ENCODE data around the gene ANKRD45.
"Not testable (repeated sequence)": the region's sequence is repeated elsewhere in the genome, so short reads cannot be mapped to it uniquely, and the experiment has no call there.

The ANKRD45 gene

DNA sequence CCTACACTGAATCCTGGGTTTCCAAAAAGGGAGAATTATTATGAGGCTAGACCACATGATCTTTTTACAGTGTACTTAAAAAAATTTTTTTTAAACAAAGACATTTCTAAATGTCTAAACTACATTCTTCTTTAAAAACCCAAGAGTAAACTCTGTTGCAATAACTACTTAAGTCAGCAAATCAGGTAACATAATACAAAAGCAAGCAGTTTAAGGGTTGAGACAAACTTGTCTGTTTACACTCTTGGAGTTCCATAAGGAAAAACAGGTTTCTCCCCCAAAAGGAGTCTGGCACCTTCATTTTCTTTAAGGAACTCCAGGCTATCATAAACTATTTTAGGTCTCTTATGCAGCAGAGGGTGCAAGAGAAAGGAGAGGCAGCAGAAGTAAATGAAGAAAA lies 12.5 kb upstream of the ANKRD45 start:
- Histone ChIP-seq H3K36me3 (ENCODE audit: insufficient read depth, low read length) (no peaks in the 10 kb centered on the region), H2AFZ (ENCODE audit: low read depth, low read length) (no peak overlapping the region), H3K4me3 (ENCODE audit: low read length) (no peak overlapping the region), H3K27me3 (ENCODE audit: insufficient read depth, low read length) (no peaks in the 10 kb centered on the region), H3K4me1 (ENCODE audit: insufficient read depth, low read length) (no peaks in the 10 kb centered on the region), H3K9me3 (ENCODE audit: low read length) (no peaks in the 10 kb centered on the region)

DNA sequence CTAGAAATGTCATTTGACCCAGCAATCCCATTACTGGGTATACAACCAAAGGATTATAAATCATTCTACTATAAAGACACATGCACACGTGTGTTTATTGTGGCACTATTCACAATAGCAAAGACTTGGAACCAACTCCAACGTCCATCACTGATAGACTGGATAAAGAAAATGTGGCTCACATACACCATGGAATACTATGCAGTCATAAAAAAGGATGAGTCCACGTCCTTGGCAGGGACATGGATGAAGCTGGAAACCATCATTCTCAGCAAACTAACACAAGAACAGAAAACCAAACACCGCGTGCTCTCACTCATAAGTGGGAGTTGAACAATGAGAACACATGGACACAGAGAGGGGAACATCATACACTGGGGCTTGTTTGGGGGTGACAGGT lies 10.5 kb upstream of the ANKRD45 start:
- not testable (repeated sequence) for H3K4me3 ChIP-seq (ENCODE audit: low read length); H3K4me1 ChIP-seq (ENCODE audit: insufficient read depth, low read length); H3K9me3 ChIP-seq (ENCODE audit: low read length); H3K36me3 ChIP-seq (ENCODE audit: insufficient read depth, low read length); H3K27me3 ChIP-seq (ENCODE audit: insufficient read depth, low read length); H2AFZ ChIP-seq (ENCODE audit: low read depth, low read length)

DNA sequence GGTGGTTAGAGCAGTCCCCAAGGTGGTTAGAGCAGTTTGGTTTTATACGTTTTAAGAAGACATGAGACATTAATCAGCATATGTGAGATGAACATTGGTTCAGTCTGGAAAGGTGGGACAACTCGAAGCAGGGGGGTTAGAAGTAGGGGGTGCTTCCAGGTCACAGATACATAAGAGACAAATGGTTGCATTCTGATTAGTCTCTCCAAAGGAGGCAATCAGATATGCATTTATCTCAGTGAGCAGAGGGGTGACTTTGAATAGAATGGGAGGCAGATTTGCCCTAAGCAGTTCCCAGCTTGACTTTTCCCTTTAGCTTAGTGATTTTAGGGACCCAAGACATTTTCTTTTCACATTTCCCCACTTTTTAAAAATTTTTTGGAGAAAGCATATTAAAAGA lies 4.8 kb upstream of the ANKRD45 start:
- not testable (repeated sequence) for H3K4me1 ChIP-seq (ENCODE audit: insufficient read depth, low read length); H3K27me3 ChIP-seq (ENCODE audit: insufficient read depth, low read length); H3K36me3 ChIP-seq (ENCODE audit: insufficient read depth, low read length); H3K4me3 ChIP-seq (ENCODE audit: low read length); H3K9me3 ChIP-seq (ENCODE audit: low read length); H2AFZ ChIP-seq (ENCODE audit: low read depth, low read length)

DNA sequence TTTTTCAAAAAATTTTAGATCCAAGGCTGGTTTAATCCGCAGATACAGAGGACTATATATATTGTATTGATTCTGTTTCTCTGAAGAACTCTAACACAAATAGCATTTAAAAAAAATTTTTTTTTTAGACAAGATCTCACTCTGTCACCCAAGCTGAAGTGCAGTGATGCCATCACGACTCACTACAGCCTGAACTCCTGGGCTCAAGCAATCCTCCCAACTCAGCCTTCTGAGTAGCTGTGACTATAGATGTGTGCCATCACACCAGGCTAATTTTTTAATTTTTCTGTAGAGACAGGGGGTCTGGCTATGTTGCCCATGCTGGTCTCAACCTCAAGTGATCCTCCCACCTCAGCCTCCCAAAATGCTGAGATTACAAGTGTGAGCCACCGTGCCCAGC lies 3.0 kb downstream of the ANKRD45 start:
- peaks cover 17% of the 10 kb centered on the region for H3K4me1 ChIP-seq (ENCODE audit: insufficient read depth, low read length)
- H3K9me3 ChIP-seq (ENCODE audit: low read length): no peaks in the 10 kb centered on the region
- no peaks in the 10 kb centered on the region for H3K27me3 ChIP-seq (ENCODE audit: insufficient read depth, low read length)
- no peak overlapping the region for H3K4me3 ChIP-seq (ENCODE audit: low read length)
- no peak overlapping the region for H2AFZ ChIP-seq (ENCODE audit: low read depth, low read length)
- H3K36me3 ChIP-seq (ENCODE audit: insufficient read depth, low read length): no peaks in the 10 kb centered on the region

DNA sequence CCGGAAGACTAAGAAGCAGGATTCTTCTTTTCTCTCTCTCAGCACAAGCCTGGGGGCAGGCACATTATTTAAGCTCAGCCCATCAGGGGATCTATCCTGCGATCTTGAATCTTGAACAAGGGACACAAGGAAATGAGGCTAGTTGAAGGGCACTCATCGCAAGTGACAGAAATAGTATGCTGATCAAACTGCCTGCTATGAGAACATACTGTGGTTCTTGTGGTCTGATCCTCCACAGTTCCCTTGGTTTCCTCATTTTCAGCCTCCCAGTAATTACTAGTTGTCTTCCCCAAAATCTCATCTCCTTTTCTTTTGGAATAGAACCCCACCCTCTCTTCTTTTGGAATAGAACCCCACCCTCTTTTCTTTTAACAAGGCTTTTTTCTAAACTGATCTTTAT lies 6.5 kb downstream of the ANKRD45 start:
- Histone ChIP-seq H3K4me1 (ENCODE audit: insufficient read depth, low read length) (no peaks in the 10 kb centered on the region), H3K4me3 (ENCODE audit: low read length) (no peak overlapping the region), H3K27me3 (ENCODE audit: insufficient read depth, low read length) (no peaks in the 10 kb centered on the region), H3K36me3 (ENCODE audit: insufficient read depth, low read length) (no peaks in the 10 kb centered on the region), H3K9me3 (ENCODE audit: low read length) (no peaks in the 10 kb centered on the region), H2AFZ (ENCODE audit: low read depth, low read length) (no peak overlapping the region)

DNA sequence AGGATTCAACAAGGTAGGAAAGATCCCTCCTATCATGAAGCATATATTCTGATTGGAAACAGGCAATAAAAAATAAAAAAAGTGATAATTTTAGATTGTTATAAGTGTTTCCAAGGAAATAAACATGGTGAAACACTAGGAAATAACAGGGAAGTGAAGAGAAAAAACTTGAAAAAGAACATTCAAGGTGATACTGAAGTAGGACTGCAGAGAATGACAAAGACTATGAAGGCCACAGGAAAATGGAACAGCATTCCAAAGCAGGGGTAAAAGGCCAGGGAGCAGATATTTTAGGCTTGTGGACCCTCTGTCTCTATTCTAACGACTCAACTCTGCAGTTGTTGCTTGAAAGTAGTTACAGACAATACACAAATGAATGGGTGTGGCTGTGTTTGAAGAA lies 7.9 kb downstream of the ANKRD45 start:
- no peak overlapping the region for H3K4me3 ChIP-seq (ENCODE audit: low read length)
- no peak overlapping the region for H2AFZ ChIP-seq (ENCODE audit: low read depth, low read length)

DNA sequence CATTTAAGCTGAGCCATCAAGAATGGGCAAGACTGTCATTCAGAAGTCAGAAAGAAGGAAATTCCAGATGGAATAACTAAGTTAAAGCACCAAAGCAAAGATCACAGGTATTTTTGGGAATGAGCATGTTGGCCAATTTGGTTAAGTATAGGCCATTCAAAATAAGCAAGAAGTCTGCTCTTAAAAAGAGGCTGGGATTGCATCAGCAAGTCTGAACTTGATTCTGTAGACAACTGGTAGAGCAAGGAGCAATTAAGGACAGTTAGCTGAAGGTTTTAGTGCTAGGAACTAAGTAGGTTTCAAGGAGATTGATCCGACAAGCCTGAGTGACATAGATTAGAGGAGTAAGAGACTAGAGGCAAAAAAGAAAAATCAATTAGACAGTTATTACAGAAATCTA lies 8.4 kb downstream of the ANKRD45 start:
- H3K9me3 ChIP-seq (ENCODE audit: low read length): no peaks in the 10 kb centered on the region
- H3K4me3 ChIP-seq (ENCODE audit: low read length): no peak overlapping the region
- no peak overlapping the region for H2AFZ ChIP-seq (ENCODE audit: low read depth, low read length)
- H3K36me3 ChIP-seq (ENCODE audit: insufficient read depth, low read length): no peaks in the 10 kb centered on the region
- H3K27me3 ChIP-seq (ENCODE audit: insufficient read depth, low read length): no peaks in the 10 kb centered on the region
- H3K4me1 ChIP-seq (ENCODE audit: insufficient read depth, low read length): no peaks in the 10 kb centered on the region

More for the DNA sequence above, 7.9 kb downstream of the ANKRD45 start:
- H3K4me1 ChIP-seq (ENCODE audit: insufficient read depth, low read length): no peaks in the 10 kb centered on the region
- no peaks in the 10 kb centered on the region for H3K36me3 ChIP-seq (ENCODE audit: insufficient read depth, low read length)
- no peaks in the 10 kb centered on the region for H3K9me3 ChIP-seq (ENCODE audit: low read length)
- H3K27me3 ChIP-seq (ENCODE audit: insufficient read depth, low read length): no peaks in the 10 kb centered on the region

DNA sequence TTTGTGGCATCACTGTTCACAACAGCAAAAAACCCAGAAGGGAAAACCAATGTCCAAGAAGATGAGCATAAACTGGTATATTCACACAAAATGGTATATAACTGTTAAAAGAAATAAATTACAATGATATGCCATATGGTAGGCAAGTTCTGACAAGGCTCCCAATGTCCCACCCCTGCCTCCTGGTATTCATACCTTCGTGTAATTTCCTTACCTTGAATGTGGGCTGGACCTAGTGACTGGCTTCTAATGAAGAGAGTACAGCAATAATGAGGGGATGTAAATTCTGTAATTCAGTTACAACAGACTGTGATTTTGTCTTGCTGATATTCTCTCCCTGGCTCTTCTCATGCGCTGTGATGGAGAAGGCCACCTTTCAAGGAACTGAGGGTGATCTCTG lies 9.3 kb downstream of the ANKRD45 start:
- Histone ChIP-seq H3K27me3 (ENCODE audit: insufficient read depth, low read length) (no peaks in the 10 kb centered on the region), H2AFZ (ENCODE audit: low read depth, low read length) (no peak overlapping the region), H3K36me3 (ENCODE audit: insufficient read depth, low read length) (no peaks in the 10 kb centered on the region), H3K4me3 (ENCODE audit: low read length) (no peak overlapping the region), H3K4me1 (ENCODE audit: insufficient read depth, low read length) (no peaks in the 10 kb centered on the region), H3K9me3 (ENCODE audit: low read length) (peaks cover 5% of the 10 kb centered on the region)

DNA sequence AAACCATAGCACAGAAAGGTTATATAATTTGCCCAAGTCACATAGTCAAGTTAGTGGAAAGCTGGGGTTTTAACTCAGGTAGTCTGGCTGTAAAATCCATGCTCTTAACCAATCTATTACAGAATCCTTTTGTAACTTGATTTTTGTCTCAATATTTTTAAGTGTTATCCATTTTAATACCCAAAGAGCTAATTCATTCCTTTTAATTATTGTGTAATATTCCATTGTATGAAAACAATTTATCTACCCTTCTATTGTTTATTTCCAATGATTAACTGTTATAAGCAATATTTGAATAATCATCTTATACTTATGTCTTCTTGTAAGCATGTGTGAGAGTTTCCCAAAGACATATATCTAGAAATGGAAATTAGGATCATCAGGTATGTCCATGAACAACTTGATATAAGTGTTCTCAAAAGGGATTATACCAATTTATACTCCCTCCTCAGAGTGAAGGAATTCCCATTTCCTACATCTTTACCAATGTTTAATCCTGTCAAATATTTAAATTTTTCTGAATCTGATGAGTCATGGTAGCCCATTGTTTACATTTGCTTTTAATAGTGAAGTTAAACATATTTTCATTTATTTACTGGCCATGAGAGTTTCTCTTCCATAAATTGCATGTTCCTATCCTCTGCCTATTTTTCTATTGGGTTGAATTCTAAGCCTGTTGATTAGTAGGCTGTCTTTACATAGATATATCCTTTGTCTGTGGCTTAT lies 20.6 kb downstream of the ANKRD45 start:
- Histone ChIP-seq H3K27me3 (ENCODE audit: insufficient read depth, low read length) (no peaks in the 10 kb centered on the region), H3K4me1 (ENCODE audit: insufficient read depth, low read length) (no peaks in the 10 kb centered on the region), H3K36me3 (ENCODE audit: insufficient read depth, low read length) (no peaks in the 10 kb centered on the region), H3K4me3 (ENCODE audit: low read length) (no peak overlapping the region), H3K9me3 (ENCODE audit: low read length) (no peaks in the 10 kb centered on the region), H2AFZ (ENCODE audit: low read depth, low read length) (no peak overlapping the region)

DNA sequence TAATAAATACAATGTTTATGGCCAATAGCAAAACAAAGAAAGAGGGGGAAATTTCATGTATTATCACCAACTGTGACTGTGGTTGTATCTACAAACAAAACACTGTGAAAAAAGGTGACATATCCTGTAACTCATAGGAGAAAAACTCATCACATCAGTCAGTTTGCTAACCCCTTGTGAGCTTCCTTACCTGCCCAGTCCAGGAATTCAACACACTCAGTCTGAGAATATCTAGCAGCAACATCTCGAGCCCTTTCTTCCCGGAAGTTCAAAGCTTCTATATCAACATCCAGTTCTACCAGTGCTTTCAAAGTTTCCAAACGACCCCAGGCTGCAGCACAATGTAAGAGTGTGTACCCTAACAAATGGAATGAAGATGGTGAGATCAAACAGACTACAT lies 23.0 kb downstream of the ANKRD45 start:
- H3K4me1 ChIP-seq (ENCODE audit: insufficient read depth, low read length): no peaks in the 10 kb centered on the region
- H3K4me3 ChIP-seq (ENCODE audit: low read length): no peak overlapping the region
- no peaks in the 10 kb centered on the region for H3K9me3 ChIP-seq (ENCODE audit: low read length)
- H2AFZ ChIP-seq (ENCODE audit: low read depth, low read length): no peak overlapping the region
- H3K36me3 ChIP-seq (ENCODE audit: insufficient read depth, low read length): no peaks in the 10 kb centered on the region
- H3K27me3 ChIP-seq (ENCODE audit: insufficient read depth, low read length): no peaks in the 10 kb centered on the region

DNA sequence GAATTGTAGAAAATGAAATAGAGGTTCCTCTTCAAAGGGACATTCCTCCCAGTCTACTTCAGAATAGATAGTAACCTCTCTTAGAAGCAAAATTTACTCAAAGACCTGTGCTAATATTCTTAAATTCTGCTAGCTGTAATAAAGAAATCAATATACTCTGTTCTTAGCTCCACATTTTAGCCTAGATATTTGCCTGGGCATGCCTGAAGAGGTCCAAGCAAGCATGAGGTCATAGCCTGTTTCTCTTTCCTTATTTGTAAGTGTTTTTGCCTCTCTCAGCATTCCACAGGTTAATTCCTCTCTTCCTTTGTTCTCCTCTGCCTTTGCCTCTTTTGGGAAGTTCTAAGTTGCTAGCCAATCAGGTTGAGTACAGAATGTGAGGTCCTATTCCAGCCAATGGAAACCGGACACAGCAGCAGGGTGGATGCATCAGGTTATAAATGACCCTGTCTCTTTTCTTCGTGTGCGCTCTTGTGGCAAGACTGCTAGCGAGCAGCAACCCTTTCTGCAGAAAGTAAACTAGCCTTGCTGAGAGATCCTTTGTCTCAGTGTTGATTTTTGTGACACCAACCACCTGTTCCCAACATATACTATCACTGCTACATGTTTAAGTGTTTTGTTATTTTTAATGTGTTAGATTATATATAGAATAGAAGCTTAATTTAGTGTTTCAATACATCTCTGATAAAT lies 27.1 kb downstream of the ANKRD45 start:
- not testable (repeated sequence) for H3K36me3 ChIP-seq (ENCODE audit: insufficient read depth, low read length); H2AFZ ChIP-seq (ENCODE audit: low read depth, low read length); H3K27me3 ChIP-seq (ENCODE audit: insufficient read depth, low read length); H3K4me1 ChIP-seq (ENCODE audit: insufficient read depth, low read length); H3K9me3 ChIP-seq (ENCODE audit: low read length); H3K4me3 ChIP-seq (ENCODE audit: low read length)

DNA sequence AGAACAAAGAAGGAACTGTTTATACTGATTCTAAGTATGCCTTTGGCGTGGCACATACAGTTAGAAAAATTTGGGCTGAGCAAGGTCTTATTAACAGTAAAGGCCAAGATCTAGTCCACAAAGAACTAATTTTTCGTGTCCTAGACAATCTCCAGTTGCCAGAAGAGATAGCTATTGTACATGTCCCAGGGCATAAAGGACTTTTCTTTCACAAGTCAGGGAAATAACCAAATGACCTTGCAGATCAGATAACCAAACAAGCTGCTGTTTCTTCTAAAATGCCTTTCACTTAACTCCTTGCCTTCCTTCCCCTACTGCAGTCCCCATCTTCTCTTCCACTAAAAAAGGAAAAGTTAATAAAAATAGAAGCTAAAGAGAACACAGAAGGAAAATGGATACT lies 30.5 kb downstream of the ANKRD45 start:
- H3K36me3 ChIP-seq (ENCODE audit: insufficient read depth, low read length): no peaks in the 10 kb centered on the region
- peaks cover 4% of the 10 kb centered on the region for H3K9me3 ChIP-seq (ENCODE audit: low read length)
- no peak overlapping the region for H2AFZ ChIP-seq (ENCODE audit: low read depth, low read length)
- H3K4me1 ChIP-seq (ENCODE audit: insufficient read depth, low read length): no peaks in the 10 kb centered on the region
- no peak overlapping the region for H3K4me3 ChIP-seq (ENCODE audit: low read length)
- no peaks in the 10 kb centered on the region for H3K27me3 ChIP-seq (ENCODE audit: insufficient read depth, low read length)

DNA sequence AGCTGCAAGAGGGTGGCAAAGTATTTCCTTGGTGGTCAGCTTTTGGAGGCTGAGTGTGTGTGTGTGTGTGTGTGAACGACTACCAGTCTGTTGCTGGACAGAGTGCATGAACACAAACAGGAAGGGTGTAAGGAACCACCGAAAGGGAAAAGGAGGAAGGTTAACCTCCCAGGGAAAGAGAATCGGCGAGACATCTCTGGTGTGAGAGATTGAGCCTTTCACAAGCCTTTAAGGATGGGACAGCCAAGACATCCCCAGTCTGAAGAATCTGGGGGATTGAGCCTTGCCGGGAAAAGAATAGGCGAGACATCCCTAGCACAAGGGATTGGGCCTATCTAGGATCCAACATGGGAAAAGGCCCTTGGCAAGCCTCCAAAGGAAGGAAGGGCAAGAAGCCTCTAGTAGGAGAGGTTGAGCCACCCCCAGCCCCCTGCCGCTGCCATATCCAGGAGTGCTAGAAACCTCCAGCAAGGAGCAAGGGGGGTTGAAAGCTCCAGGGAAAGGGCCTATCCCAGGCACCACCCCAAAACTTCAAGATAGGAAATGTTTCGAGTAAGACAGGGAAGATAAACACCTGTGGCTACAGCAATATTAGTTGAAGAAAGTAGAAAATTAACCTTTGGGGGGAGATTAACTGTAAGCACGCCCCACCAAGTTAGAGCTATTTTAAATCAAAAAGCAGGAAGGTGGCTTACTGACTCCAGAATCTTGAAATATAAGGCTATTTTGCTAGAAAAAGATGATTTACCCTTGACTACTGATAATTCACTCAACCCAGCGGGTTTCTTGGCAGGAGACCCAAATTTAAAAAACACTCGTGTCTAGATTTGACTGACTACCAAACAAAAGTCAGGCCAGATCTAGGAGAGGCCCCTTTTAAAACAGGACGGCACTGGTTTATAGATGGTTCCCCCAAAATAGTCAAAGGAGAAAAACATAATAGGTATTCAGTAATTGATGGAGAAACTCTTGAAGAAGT lies 31.3 kb downstream of the ANKRD45 start:
- peaks cover 4% of the 10 kb centered on the region for H3K9me3 ChIP-seq (ENCODE audit: low read length)
- H3K4me1 ChIP-seq (ENCODE audit: insufficient read depth, low read length): no peaks in the 10 kb centered on the region
- no peak overlapping the region for H3K4me3 ChIP-seq (ENCODE audit: low read length)
- H3K27me3 ChIP-seq (ENCODE audit: insufficient read depth, low read length): no peaks in the 10 kb centered on the region
- H2AFZ ChIP-seq (ENCODE audit: low read depth, low read length): no peak overlapping the region
- no peaks in the 10 kb centered on the region for H3K36me3 ChIP-seq (ENCODE audit: insufficient read depth, low read length)
